Suprapubic skin (tissue), 4 donors: Measurements from ENCODE around the gene UBE3C. TPM values are rescaled to one million over a fixed set of nuclear protein-coding genes. Genes with fewer than 3 reads are reported as not detected.

ENCODE experiments used
- DNase-seq, 2 donors: peaks; one replicate each; pipeline ENCODE4 v3.0.0-alpha.2; 2019; ENCODE audit warnings: low spot score in 2 of 2
- H3K27ac ChIP-seq: fragments of 200-600 bp; sonication (generic); one replicate; pipeline ENCODE4 v1.5.1; 2019
- H3K27me3 ChIP-seq: fragments of 200-600 bp; sonication (generic); one replicate; pipeline ENCODE4 v1.5.1; 2019
- H3K36me3 ChIP-seq: fragments of 200-600 bp; sonication (generic); one replicate; pipeline ENCODE4 v1.5.1; 2019
- H3K4me1 ChIP-seq: fragments of 200-600 bp; sonication (generic); one replicate; pipeline ENCODE4 v1.5.1; 2019
- H3K4me3 ChIP-seq: fragments of 200-600 bp; sonication (generic); one replicate; pipeline ENCODE4 v1.5.1; 2019; ENCODE audit warnings: mild to moderate bottlenecking
- H3K9me3 ChIP-seq: fragments of 200-600 bp; sonication (generic); one replicate; pipeline ENCODE4 v1.5.1; 2019
- EP300 ChIP-seq: sonication (generic); formaldehyde crosslinking; IDR thresholded peaks from one replicate; pipeline ENCODE4 v1.6.1; 2017; ENCODE audit warnings: antibody characterized with exemption
- POLR2A ChIP-seq, 2 donors: fragments of 450-650 bp; IDR thresholded peaks; one replicate each; pipeline ENCODE4 v1.6.1; 2017; ENCODE audit warnings: antibody characterized with exemption in 2 of 2, mild to moderate bottlenecking in 2 of 2, moderate library complexity in 2 of 2
- POLR2AphosphoS5 ChIP-seq, 3 donors: sonication (generic); formaldehyde crosslinking; IDR thresholded peaks; one replicate each; pipeline ENCODE4 v1.6.1; 2017; ENCODE audit warnings: antibody characterized with exemption in 3 of 3
- WGBS: methylation state at CpG from one replicate; pipeline ENCODE4 v1.1.5; 2018; 5-methylcytosine and 5-hydroxymethylcytosine counted together
- total RNA-seq, 4 donors: library from RNA; depleted of rRNA; stranded (reverse); fragments of >200 nt; gene quantifications; one replicate each; pipeline ENCODE4 v1.1.0, GENCODE V29; 2016
- TF ChIP-seq, protein P1 (sequence below), 2 donors: fragments of 200-600 bp in 1 of 2; fragments of 450-650 bp in 1 of 2; sonication (generic) in 1 of 2; IDR thresholded peaks; one replicate each; pipeline ENCODE4 v1.5.1; 2016 to 2019; ENCODE audit warnings: antibody characterized with exemption in 2 of 2, mild to moderate bottlenecking in 1 of 2, moderate library complexity in 1 of 2

UBE3C gene
- total RNA-seq, 4 donors from 2014 or later = 66.2 to 88.1 (median 77.8) TPM

DNA sequence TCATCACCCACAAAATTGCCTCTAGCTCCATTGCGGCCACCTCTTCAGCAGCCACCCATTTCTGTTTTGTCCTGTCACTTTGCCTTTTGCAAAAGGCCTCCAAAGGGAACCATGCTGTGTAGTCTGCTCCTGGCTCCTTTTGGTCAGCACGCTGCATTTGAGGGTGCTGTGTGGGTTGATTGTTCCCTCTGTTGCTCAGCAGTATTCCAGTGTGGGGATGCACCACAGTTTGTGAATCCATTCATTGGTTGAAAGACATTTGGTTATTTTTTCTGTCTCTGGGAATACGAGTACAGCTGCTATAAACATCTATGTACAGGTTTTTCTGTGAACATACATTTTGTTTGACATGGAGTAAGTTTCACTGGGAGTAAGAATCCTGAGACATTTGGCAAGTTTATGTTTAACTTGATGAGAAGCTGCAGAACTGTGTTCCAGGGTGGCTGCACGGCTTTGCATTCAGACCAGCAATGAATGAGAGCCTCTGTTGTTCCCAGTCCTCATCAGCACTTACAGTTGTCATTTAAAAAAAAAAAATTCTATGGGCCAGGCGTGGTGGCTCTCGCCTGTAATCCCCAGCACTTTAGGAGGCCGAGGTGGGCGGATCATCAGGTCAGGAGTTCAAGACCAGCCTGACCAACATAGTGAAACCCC is 82.3 kb downstream of the UBE3C start:
- Histone ChIP-seq H3K4me3 (no peak overlapping the region), H3K27ac (no peak overlapping the region), H3K4me1 (no peaks in the 10 kb centered on the region), H3K9me3 (no peaks in the 10 kb centered on the region), H3K36me3 (peaks cover 69% of the 10 kb centered on the region), H3K27me3 (no peaks in the 10 kb centered on the region)
- 85% methylated on average over 8 of the region's 8 CpGs for WGBS
- TF ChIP-seq, protein P1, sequence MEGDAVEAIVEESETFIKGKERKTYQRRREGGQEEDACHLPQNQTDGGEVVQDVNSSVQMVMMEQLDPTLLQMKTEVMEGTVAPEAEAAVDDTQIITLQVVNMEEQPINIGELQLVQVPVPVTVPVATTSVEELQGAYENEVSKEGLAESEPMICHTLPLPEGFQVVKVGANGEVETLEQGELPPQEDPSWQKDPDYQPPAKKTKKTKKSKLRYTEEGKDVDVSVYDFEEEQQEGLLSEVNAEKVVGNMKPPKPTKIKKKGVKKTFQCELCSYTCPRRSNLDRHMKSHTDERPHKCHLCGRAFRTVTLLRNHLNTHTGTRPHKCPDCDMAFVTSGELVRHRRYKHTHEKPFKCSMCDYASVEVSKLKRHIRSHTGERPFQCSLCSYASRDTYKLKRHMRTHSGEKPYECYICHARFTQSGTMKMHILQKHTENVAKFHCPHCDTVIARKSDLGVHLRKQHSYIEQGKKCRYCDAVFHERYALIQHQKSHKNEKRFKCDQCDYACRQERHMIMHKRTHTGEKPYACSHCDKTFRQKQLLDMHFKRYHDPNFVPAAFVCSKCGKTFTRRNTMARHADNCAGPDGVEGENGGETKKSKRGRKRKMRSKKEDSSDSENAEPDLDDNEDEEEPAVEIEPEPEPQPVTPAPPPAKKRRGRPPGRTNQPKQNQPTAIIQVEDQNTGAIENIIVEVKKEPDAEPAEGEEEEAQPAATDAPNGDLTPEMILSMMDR (IDR thresholded peaks at IDR 0.05) = no peak
- no peak for TF ChIP-seq POLR2A (IDR thresholded peaks at IDR 0.05)
- TF ChIP-seq EP300 = no peak
- TF ChIP-seq POLR2AphosphoS5 (IDR thresholded peaks at IDR 0.05) = no peak
- DNase-seq = no peak

DNA sequence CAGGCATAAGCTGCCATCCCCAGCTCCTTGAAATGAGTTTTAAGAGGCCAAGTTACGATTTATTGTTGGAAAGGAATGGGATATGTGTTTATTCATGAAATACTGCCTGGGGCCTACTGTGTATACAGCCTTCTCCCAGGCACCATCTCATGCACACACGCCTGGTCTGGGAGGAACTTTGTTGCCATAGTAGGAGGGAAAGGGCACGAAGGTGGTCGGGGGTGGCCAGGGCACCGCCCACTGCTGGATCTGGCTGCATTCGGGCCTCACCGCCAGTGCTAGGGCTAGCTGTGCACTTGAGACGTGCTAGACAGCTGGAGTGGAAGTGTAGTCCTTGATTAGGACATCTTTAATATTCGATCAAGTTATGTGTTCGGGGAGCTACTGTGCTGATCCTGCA is 84.0 kb downstream of the UBE3C start:
- Histone ChIP-seq H3K27me3 (no peaks in the 10 kb centered on the region), H3K36me3 (peaks cover 69% of the 10 kb centered on the region), H3K4me1 (no peaks in the 10 kb centered on the region), H3K9me3 (no peaks in the 10 kb centered on the region), H3K4me3 (no peak overlapping the region), H3K27ac (no peak overlapping the region)
- TF ChIP-seq, protein P1 (IDR thresholded peaks at IDR 0.05) = no peak
- no peak for TF ChIP-seq POLR2A (IDR thresholded peaks at IDR 0.05)
- no peak for TF ChIP-seq POLR2AphosphoS5 (IDR thresholded peaks at IDR 0.05)
- no peak for TF ChIP-seq EP300
- WGBS = 90% methylated on average over 10 of the region's 10 CpGs
- DNase-seq = no peak

DNA sequence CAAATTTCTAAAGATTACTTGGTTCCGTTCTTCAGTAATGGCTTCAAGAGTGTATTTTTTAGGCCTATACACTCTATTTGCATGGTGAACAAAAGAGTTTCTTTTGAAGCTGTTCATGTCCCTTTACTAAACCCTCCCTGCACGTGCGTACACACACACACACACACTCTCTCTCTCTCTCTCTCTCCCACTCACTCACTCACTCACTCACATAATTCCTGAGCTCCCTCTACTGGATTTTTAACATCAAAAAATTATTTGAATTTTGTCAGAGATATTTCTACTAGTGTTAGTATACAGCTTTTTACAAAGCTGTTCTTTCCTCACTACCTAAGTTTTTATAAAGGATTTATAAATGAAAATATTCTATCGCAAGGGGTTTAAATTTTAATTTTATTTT is 85.9 kb downstream of the UBE3C start:
- Histone ChIP-seq H3K27ac (no peak overlapping the region), H3K27me3 (no peaks in the 10 kb centered on the region), H3K9me3 (no peaks in the 10 kb centered on the region), H3K4me1 (no peaks in the 10 kb centered on the region), H3K36me3 (peaks cover 66% of the 10 kb centered on the region), H3K4me3 (no peak overlapping the region)
- TF ChIP-seq EP300 (no peak), POLR2A (IDR thresholded peaks at IDR 0.05) (no peak), POLR2AphosphoS5 (IDR thresholded peaks at IDR 0.05) (no peak)
- TF ChIP-seq, protein P1 (IDR thresholded peaks at IDR 0.05) = no peak
- no peak for DNase-seq
- 66% methylated on average over 4 of the region's 4 CpGs for WGBS

DNA sequence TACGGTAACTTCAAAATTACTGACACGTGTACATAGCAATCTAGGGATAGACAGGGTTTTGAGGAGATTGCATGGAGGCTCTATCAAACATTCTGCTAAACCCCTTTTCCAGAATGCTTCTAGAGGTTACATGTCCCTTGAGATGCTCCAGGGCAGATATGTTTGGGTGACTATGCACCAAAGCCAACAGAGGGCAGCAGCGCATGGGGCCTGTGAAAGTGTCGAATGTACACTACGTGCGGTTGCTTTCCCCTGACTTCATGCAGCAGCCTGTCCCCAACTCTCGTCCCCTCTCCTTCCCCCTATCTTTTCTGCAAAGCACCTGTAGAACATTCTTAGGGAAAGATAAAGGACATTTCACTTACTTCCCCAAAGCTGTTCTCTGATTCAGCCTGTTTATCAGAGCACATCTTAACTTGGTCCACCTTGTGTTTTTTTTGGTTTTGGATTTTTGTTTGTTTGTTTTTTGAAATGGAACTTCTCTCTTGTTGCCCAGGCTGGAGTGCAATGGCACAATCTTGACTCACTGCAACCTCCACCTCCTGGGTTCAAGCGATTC is 90.2 kb downstream of the UBE3C start:
- H3K36me3 ChIP-seq = peaks cover 60% of the 10 kb centered on the region
- no peaks in the 10 kb centered on the region for H3K27me3 ChIP-seq
- no peaks in the 10 kb centered on the region for H3K9me3 ChIP-seq
- H3K27ac ChIP-seq = no peak overlapping the region
- no peaks in the 10 kb centered on the region for H3K4me1 ChIP-seq
- no peak overlapping the region for H3K4me3 ChIP-seq
- DNase-seq = no peak
- 83% methylated on average over 8 of the region's 8 CpGs for WGBS
- TF ChIP-seq, protein P1 (IDR thresholded peaks at IDR 0.05) = peak in 1 of 2 donors; percentile 32
- TF ChIP-seq POLR2A (IDR thresholded peaks at IDR 0.05) = no peak
- TF ChIP-seq POLR2AphosphoS5 (IDR thresholded peaks at IDR 0.05) = no peak

DNA sequence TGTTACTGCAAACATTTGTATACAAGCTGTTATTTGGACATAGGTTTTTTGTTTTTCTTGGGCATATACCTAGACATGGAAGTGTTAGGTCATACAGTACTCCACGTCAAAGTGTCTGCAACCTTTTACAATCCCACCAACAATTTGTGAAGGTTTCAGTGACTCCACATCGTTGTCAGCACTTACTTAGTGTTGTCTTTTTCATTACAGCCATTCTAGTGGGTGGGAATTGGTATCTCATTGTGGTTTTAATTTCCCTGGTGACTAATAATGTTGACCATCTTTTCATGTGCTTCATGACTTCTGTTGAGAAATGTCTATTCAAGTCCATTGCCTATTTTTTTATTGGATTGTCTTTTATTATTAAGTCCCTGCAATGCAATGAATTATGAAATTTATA is 95.0 kb downstream of the UBE3C start:
- no peaks in the 10 kb centered on the region for H3K27me3 ChIP-seq
- WGBS = 57% methylated on average over 2 of the region's 2 CpGs
- no peak overlapping the region for H3K27ac ChIP-seq
- H3K9me3 ChIP-seq = no peaks in the 10 kb centered on the region
- peaks cover 41% of the 10 kb centered on the region for H3K36me3 ChIP-seq
- H3K4me3 ChIP-seq = no peak overlapping the region
- TF ChIP-seq EP300 (no peak), POLR2A (IDR thresholded peaks at IDR 0.05) (no peak), POLR2AphosphoS5 (IDR thresholded peaks at IDR 0.05) (no peak)
- TF ChIP-seq, protein P1 (IDR thresholded peaks at IDR 0.05) = no peak
- H3K4me1 ChIP-seq = no peaks in the 10 kb centered on the region
- no peak for DNase-seq
